Testis (tissue), 2 donors: ENCODE results near the gene KRT26.

Source experiments
- POLR2A ChIP-seq: fragments of 450-650 bp; IDR thresholded peaks from one replicate; pipeline ENCODE4 v1.6.1; 2017; ENCODE audit warnings: antibody characterized with exemption, mild to moderate bottlenecking, moderate library complexity
- TF ChIP-seq, protein P1 (sequence below), 3 experiments: fragments of 450-650 bp in 2 of 3; fragments of 200-600 bp in 1 of 3; sonication (generic) in 1 of 3; IDR thresholded peaks; one replicate each; pipeline ENCODE4 v1.5.1; 2016 to 2019; ENCODE audit warnings: antibody characterized with exemption in 3 of 3, mild to moderate bottlenecking in 2 of 3, moderate library complexity in 1 of 3

GRCh38 chr17:40777971-40778370, 6.0 kb upstream of the KRT26 start:
- TF ChIP-seq, protein P1, sequence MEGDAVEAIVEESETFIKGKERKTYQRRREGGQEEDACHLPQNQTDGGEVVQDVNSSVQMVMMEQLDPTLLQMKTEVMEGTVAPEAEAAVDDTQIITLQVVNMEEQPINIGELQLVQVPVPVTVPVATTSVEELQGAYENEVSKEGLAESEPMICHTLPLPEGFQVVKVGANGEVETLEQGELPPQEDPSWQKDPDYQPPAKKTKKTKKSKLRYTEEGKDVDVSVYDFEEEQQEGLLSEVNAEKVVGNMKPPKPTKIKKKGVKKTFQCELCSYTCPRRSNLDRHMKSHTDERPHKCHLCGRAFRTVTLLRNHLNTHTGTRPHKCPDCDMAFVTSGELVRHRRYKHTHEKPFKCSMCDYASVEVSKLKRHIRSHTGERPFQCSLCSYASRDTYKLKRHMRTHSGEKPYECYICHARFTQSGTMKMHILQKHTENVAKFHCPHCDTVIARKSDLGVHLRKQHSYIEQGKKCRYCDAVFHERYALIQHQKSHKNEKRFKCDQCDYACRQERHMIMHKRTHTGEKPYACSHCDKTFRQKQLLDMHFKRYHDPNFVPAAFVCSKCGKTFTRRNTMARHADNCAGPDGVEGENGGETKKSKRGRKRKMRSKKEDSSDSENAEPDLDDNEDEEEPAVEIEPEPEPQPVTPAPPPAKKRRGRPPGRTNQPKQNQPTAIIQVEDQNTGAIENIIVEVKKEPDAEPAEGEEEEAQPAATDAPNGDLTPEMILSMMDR (IDR thresholded peaks at IDR 0.05), result no peak
- no peak for TF ChIP-seq POLR2A
